Measurements from ENCODE around the gene DAP. TPM values are rescaled to one million over a fixed set of nuclear protein-coding genes. Genes with fewer than 3 reads are reported as not detected.
A peak's percentile ranks its signal among the peaks of the same experiment; 100 is the strongest.

DAP gene
- total RNA-seq, 1 donor from 2014 or later, result 17.9 TPM

DNA sequence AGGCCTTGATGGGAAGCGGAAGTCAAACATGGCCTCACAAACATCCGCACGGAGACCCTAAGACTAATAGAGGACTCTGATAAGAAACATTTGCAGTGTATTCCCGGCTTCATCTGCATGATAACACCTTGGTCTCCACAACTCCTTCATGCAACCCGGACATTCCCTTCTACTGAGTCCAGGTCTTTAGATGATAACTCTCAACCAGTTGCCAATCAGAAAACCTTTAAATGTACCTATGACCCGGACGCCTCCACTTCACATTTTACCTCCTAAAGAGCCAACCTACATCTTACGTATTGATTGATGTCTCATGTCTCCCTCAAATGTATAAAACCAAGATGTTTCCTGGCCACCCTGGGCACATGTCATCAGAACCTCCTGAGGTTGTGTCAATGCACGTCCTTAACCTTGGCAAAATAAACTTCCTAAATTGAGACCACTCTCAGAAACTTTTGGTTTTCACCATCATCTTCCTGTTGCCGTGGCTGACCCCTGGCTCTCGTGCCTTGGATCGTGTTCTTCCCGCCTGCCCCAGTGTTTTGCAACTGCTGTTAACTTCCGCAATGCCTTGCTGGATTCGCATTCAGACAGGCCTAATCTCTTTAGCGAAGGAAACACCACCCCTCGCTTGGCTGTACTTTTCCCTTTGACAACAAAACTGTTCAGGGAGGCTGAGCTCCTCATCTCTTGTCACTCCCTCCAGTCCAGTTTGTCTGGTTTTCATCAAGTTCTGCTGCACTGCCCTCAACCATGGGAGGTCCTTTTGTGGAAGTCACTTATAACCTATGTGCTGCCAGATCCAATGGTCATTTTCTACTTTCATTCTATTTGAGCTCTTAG, 1.1 kb upstream of the DAP start:
- DNase-seq (ENCODE audit: low read depth), result no peak

DNA sequence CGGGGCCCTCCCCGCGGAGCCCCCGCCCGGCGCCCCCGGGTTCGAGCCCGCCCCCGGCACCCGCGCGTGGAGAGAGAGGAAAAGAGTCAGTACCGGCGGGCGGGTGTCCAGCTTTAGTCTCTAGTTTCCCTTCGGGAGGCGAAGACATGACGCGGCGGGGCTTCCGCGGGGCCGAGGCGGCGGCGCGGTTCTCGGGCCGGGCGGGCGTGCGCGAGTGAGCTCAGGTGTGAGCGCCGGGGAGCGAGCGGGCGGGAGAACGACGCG, 181 bp downstream of the DAP start:
- no peak for DNase-seq (ENCODE audit: low read depth)

DNA sequence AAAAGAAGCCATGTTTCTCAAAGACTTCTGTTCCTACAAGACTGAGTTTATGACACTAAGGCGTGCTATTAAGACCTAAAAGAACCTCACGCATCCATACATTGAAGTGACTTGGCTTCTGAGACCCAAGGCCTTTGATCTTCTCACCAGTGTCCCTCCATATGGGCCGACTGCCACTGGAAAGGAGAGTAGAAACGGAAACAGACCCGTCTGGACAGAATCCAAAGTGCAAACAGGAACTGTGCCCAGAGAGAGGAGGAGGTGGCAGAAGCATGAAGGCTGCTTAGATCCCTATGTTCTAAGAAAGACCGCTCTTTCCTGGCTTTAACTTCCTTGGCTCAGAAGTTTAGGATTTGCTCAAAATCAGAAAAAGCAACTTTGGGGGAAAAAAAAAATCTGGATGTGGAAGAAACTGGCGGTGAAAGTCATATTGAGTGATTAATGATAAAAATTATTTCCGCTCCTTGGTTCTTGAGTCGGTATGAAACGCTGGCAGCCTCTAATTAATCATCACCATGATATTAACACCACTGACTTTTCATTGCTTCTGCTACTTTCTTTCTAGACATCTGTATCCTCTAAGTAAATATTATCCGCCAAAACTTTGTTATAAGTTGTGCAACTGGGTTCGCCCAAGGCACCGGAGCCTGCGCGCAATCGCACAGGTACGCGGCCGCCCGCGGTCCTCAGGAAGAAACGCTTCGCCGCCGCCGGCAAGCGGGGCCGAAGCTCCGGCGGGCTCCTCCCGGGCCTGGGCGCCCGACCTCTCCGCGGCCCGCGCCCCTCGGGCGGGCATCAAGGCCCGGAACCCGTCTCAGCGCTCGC, 726 bp downstream of the DAP start:
- DNase-seq (ENCODE audit: low read depth), result peak; percentile 59

DNA sequence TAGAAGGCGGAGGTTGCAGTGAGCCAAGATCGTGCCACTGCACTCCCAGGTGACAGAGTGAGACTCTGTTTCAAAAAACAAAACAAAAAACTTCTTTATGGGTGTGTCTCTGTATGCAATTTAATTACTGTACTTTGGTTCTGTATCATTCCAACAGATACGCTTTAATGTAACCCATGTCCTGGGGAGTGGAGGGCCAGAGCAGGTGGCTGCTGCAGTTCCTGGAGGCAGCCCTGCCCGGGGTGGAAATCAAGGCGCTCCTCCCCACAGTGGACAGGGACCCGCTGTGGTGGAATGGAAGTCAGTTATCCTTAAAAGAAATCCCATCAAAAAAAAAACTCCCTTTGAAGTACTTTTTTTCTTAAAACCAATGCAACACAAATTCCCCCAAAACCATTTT, 1.9 kb downstream of the DAP start:
- no peak for DNase-seq (ENCODE audit: low read depth)

DNA sequence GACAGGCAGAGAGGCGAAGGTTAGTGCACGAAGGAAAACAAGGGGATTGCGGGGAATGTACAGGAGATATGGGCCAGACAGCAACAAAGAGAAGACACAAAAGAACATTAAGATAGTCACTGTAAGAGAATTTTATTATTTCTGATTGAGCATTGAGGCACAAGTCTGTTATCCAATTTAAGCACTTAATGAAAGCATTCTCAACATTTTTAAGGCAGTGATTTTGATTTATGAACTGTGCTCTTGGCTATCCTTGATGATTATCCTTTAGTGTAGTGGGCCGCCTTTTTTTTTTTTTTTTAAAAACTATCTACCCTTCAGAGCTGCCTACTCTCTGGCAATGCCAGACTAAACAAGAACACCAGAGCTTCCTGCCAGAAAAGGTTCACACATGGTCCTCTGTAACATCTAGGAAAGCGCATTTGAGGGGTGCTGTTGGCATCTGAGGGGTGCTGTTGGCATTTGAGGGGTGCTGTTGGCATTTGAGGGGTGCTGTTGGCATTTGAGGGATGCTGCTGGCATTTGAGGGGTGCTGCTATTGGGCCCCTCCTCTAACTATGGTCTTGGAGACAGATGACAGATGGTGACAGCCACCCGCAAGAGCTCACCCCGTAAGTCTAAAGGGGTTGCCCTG, 3.0 kb downstream of the DAP start:
- DNase-seq (ENCODE audit: low read depth), result no peak

DNA sequence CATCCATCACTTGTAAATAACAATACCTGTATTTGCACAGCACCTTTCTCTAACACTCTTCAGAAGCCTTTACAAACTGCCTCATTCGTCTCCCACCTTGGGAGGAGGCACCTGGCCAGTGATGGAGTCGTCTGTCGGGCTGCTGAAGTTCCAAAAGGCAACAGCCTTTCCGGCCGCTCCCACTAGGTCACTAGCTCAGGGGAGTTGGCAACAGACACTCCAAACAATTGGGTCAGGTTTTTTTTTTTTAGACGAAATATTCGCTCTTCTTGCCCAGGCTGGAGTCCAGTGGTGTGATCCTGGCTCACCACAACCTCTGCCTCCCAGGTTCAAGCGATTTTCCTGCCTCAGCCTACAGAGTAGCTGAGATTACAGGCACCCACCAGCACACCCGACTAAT, 4.0 kb downstream of the DAP start:
- no peak for DNase-seq (ENCODE audit: low read depth)

DNA sequence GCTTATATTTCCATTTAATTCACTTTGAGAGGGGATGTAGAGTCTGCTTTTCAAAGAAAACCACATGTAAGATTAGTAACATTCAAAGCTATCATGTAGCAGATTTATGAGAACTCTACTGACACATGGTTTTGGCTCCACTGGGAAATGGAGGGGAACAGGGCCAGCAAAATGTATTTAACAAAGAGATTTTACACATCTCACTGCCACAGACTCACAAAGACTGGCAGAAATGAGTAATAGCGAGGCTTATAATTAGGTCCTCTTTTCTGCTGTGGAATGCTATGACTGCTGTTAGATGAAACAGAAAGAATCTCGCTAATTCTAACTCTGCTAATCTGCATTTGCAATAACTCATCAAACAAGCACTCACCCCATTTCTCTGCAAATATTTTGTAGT, 4.5 kb downstream of the DAP start:
- DNase-seq (ENCODE audit: low read depth), result peak; percentile 64

DNA sequence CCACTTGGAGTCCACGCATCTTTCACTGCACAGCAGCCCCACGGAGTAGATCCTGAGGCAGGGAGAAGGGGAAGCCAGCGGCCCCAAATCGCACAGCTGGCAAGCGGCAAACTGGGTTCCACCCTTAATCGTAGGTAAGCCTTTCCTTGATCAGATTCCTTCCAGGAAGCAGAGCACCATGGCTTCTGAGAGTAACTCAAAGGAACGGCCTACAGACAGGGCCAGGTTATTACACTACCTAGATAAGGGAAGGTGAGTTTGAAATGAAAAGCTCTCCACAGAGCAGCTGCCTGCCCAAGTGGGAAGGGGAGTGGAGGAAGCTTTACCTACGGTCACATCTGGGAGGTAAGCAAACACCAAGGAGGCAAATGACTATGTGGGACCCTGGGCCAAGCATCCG, 7.9 kb downstream of the DAP start:
- no peak for DNase-seq (ENCODE audit: low read depth)

DNA sequence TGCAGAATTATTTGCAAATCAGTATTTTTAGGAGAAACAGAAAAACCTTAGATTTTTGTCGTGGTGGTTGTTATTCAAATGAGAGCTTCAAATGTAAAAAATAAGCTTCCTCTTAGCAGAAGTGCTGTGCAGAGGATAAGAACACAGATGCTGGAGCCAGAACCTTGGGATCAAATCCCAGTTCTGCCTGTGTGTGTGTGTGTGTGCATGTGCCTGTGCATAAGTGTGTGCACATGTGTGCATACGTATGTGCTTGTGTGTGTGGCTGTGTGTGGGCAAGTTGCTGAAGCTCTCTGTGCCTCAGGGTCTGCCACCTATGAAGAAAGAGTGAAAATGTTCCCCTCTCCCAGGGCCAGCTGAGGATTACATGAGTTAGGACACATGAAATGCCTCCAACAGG, 8.6 kb downstream of the DAP start:
- no peak for DNase-seq (ENCODE audit: low read depth)

DNA sequence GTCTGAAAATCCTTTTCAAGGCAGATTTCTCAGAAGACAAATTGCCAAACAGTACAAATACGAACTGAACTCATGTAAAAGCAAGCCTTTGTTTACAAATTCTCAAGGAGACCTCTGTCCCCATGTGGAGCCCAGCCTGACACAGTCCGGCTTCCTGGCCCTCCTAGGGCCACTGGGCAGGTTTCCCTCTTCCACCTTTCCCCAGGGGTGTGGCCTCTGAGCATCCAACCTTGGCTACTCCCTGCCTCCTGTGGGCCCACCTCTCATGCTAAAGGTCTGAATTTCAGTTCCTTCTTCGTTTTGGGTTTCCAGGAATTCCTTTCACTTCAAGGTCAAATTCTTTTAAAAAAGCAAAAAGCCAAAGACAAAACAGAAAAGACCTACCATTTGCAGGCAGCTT, 10.1 kb downstream of the DAP start:
- DNase-seq (ENCODE audit: low read depth), result no peak

DNA sequence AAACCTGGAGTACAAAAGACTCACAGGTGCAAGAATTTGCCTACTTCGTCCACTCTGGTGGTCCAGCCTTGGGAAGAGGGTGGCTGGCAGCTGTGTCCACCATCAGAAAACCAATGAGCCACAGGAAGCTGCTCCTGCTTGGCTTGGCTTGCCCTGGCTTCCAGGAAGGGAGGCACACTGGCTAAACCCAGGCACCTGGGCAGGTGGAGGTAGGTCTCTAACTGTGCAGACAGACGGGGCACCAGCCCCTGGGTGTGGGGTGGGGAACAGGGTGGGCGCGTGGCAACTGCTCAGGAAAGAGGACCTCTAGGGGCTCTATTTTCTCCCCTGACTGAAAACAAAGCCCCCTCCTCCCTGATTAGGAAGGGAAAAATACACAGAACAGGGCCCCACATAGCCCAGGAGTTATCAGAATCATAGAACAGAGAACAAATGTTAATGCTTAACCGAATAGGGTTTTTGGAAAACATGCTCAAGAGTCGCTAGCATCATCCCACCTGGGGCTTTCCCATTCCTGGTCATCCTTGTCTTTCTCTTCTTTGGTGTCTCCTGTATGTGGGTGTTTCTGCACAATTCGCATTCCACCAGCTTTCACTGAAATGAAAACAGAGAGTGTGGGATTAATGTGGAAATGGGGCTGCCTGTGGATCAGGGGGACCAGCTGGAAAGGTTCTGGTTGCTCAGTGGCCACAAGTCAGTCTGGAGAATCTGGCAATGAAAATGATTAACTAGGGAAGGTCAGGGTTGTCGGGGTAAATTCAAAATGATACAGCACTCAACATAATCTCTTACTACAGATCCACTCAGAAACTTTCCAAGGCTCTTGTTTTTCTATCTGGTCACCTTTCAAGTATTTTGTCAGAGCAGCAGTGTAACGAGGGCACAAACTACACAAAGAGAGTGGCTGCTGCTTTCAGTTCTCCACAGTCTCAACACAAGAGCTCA, 13.1 kb downstream of the DAP start:
- DNase-seq (ENCODE audit: low read depth), result no peak

DNA sequence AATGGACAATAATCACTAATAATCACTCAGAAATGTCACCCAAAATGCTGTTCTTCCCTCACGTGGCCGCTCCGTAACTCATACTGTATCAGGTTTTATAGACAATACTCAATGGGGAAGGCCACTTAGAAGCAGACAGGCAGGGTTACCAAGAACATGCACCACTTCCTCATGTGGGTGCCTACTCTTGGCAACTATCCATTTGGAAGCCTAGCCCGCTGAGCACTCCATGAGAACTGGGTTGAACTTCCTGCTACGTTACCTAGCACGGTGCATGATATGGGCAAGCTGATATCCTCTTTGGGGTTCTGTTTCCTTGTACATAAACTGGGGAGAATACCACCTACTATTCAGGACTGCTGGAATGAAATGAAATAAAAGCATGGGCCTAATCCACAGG, 14.3 kb downstream of the DAP start:
- no peak for DNase-seq (ENCODE audit: low read depth)

DNA sequence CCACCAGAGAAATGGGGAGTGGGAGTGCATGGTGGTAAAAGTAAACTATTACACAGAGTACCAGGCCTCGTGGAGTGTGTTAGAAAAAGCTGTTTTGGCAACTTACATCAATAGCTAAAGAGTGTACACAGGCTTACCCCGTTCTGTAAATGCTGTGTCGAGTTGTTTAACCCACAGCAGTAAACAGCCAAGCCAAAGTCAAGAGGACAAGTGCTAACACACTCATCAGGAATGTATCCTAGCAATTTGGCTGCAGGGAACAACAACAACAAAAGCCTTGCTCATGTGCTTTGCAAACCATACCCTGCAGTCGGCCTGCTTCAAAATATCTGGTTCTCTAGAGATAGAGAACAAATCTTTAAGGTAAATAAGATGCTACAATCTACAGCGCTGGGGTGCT, 15.9 kb downstream of the DAP start:
- peak; percentile 49 for DNase-seq (ENCODE audit: low read depth)

DNA sequence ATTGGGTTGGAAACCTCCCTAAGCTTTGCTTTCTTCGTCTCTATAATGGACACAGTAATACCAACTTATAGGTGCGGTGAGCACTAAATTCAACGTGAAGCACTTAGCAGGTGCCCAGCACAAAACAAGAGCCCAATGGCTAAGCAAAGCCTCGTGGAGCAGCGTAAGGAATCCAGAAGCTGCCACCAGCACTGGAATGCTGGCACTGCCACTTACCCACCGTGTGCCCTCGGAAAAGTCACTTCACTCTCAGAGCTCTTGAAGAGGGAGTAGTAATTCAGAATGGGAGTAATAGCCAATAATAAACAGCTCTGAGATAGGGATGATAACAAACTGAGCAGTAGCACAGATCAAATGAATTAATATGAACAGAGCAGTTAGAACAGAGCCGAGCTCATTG, 16.4 kb downstream of the DAP start:
- DNase-seq (ENCODE audit: low read depth), result no peak

DNA sequence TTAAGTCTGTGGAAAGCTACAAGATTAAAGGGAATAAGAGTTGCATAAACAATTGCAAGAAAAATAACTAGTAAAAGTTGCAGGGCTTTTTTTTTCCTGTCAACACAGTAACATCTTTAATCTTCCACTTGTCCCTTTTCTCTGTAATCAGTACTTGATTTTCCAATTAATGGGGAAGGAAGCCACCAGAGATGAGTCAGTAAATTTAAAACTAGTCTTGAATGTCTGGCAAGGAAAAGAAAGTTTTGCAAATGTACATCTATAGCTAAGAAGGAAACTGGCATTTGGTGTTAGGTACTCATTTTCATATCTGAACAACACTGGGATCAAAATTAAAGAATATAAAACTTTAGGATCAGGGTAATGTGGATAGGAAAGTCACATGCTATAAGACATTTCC, 17.1 kb downstream of the DAP start:
- no peak for DNase-seq (ENCODE audit: low read depth)

DNA sequence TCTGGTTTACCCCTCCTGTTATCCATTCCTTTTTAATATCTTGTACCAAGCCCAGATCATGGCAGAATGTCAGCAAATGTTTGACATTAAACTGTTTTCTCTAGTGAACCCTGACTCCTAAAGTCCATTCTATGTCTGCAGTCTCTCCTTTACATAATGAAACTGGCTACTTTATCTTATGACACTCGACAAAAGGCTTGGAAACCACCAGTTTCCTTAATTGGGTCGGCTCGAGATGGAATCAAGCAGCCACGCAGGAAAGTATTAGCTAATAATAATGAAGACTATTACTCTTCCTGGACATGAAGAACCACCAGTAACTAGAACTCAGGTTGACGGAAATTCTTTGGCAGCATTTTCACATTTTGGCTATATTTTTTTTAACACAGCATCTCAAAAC, 17.5 kb downstream of the DAP start:
- DNase-seq (ENCODE audit: low read depth), result no peak

DNA sequence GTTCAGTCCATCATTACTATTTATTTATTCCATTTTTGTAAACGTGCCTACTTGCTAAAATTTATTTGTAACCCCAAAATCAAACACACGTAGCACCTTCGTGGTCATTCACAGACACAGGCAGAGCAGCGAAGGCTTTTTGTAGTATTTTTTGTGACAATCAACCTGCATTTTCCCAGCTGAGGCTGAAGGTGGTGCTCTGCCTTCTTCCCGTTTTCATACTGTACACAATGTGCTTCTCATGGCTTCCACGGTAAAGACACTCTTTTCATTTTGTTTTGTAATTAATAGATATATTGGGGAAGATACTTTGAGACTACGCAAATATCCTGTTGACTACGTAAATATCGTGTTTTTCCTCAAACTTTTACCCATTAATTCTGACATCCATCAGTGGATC, 19.4 kb downstream of the DAP start:
- DNase-seq (ENCODE audit: low read depth), result no peak

DNA sequence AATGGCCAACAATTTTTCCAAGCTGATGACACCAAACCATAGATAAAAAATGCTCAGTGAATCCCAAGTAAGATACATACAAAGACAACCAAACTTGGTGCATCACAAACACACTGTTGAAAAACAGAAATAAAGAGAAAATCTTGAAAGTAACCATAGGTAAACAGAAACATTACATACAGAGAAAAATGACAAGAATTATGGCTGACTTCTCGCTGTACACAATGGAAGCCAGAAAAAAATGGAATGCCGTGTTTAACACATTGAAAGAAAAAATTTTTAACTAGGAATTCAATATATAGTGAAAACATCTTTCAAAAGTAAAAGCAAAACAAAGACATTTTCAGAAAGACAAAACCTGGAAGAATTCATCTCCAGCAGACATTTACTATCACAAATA, 20.6 kb downstream of the DAP start:
- DNase-seq (ENCODE audit: low read depth), result no peak

DNA sequence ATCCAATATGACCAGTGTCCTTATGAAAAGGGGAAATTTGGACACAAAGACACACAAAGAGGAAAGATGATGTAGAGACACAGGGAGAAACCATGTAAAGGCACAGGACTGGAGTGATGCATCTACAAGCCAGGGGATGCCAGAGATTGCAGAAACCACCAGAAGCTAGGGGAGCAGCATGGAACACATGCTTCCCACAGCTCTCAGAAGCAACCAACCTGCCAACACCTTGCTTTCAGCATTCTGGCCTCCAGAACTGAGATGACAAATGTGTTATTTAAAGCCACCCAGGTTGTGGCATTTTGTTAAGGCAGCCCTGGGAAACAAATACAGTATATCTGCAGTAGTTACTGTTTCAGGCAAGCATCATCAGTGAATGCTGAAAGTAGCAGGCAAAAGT, 23.2 kb downstream of the DAP start:
- no peak for DNase-seq (ENCODE audit: low read depth)

DNA sequence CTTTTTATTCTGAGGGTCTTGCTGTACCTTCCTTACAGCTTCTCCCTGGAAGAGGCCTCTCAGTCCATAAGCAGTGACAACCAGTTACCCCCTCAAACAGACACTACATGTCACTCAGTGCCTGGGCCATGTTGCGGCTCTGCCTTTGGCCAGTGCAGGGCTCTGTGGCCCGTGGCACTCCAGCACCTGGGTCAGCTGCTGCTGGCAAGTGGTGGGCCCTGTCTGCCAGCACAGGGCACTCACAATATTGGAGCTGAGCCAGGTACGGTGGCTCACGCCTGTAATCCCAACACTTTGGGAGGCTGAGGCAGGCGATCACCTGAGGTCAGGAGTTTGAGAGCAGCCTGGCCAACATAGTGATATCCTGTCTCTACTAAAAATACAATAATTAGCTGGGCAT, 24.2 kb downstream of the DAP start:
- no peak for DNase-seq (ENCODE audit: low read depth)

DNA sequence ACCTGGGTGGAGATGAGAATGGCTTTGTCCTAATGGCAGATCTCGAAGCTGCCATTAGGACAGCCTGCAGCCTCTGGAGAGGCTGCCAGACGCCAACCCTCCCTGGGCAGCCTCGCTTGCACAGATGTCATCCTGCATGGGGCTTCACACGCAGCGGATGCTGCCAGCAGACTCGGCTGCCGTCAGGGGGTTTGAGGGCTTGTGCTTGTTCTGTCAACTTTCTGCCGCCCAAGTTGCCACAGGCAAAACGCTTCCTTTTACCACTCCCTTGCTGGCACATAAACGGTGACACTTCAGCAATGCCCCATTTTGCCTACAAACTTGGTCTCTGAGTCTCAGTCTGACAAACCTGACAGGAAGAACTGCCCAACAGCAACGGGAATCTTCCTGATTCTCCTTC, 24.7 kb downstream of the DAP start:
- DNase-seq (ENCODE audit: low read depth), result no peak

Data from myocyte (in vitro differentiated cells).